Gastrocnemius medialis (tissue), 4 donors: ENCODE measurements around the gene MX2. TPM values are rescaled to one million over a fixed set of nuclear protein-coding genes. Genes with fewer than 3 reads are reported as not detected.

Experiments
- ATAC-seq, 2 donors: fragments of 150-250 bp; one replicate each; pipeline ENCODE4 v1.9.1; 2016
- DNase-seq, 2 donors: peaks; one replicate each; pipeline ENCODE4 v3.0.0-alpha.2; 2019
- H3K27ac ChIP-seq, 4 donors: fragments of 200-600 bp; sonication (generic); 1 replicate in 1 of 4; 2 replicates in 3 of 4; pipeline ENCODE4 v1.5.1; 2016 to 2018; ENCODE audit warnings: mild to moderate bottlenecking in 2 of 4, moderate library complexity in 1 of 4
- H3K27me3 ChIP-seq, 3 donors: fragments of 200-600 bp; sonication (generic) in 2 of 3; 1 replicate in 1 of 3; 2 replicates in 2 of 3; pipeline versions ENCODE4 v1.5.1 to v1.6.0; 2016 to 2019; ENCODE audit warnings: mild to moderate bottlenecking in 1 of 3, moderate library complexity in 1 of 3
- H3K36me3 ChIP-seq, 2 donors: fragments of 200-600 bp; sonication (generic) in 1 of 2; one replicate each; pipeline ENCODE4 v1.5.1; 2017 to 2018
- H3K4me1 ChIP-seq, 2 donors: fragments of 200-600 bp; sonication (generic) in 1 of 2; one replicate each; pipeline ENCODE4 v1.5.1; 2016 to 2017; ENCODE audit warnings: mild to moderate bottlenecking in 2 of 2
- H3K4me3 ChIP-seq, 4 donors: fragments of 200-600 bp; sonication (generic) in 3 of 4; 1 replicate in 1 of 4; 2 replicates in 3 of 4; pipeline ENCODE4 v1.5.1; 2016 to 2019; ENCODE audit warnings: mild to moderate bottlenecking in 2 of 4
- H3K9me3 ChIP-seq, 3 donors: fragments of 200-600 bp; sonication (generic) in 2 of 3; 1 replicate in 1 of 3; 2 replicates in 2 of 3; pipeline ENCODE4 v1.5.1; 2016 to 2019
- CTCF ChIP-seq, 5 experiments: fragments of 450-650 bp in 3 of 5; fragments of 200-600 bp in 2 of 5; sonication (generic) in 2 of 5; IDR thresholded peaks in 4 of 5; conservative IDR thresholded peaks in 1 of 5; 1 replicate in 4 of 5; 2 replicates in 1 of 5; pipeline ENCODE4 v1.5.1; 2016 to 2019; ENCODE audit warnings: antibody characterized with exemption in 5 of 5, mild to moderate bottlenecking in 3 of 5, moderate library complexity in 3 of 5
- POLR2A ChIP-seq, 2 donors: fragments of 450-650 bp; IDR thresholded peaks; one replicate each; pipeline ENCODE4 v1.6.1; 2017; ENCODE audit warnings: antibody characterized with exemption in 2 of 2, mild to moderate bottlenecking in 2 of 2, moderate library complexity in 2 of 2
- in situ Hi-C, 4 donors: fragments of 200-750 bp; cut with MboI; loops; one replicate each; pipeline versions ENCODE4 v1.15.0 to v1.8.0; 2017; ENCODE audit warnings: low sequenced_read_pairs in 4 of 4
- intact Hi-C: fragments of 100-400 bp; cut with DNase I; formaldehyde crosslinking; loops from one replicate; pipeline ENCODE4 v1.15.1; 2023; ENCODE audit warnings: low total_unique reads
- total RNA-seq, 4 donors: library from RNA; depleted of rRNA; stranded (reverse); fragments of >200 nt; gene quantifications; one replicate each; pipeline versions ENCODE4 v1.1.0 to v1.2.3, GENCODE V29; 2016

Gene MX2
- total RNA-seq, 4 donors from 2014 or later, result 1.1 to 6.8 (median 2.2) TPM

GRCh38 chr21:41443562-41443961 lies 81.7 kb downstream of the MX2 start:
- Histone ChIP-seq H3K27me3 (no peaks in the 10 kb centered on the region), H3K4me1 (no peaks in the 10 kb centered on the region), H3K27ac (no peak overlapping the region), H3K4me3 (no peak overlapping the region), H3K9me3 (no peaks in the 10 kb centered on the region), H3K36me3 (no peaks in the 10 kb centered on the region)
- no peak for TF ChIP-seq CTCF (IDR thresholded peaks at IDR 0.05 in 4 of 5, conservative IDR thresholded peaks at IDR 0.05 in 1 of 5)
- TF ChIP-seq POLR2A (IDR thresholded peaks at IDR 0.05), result no peak
- DNase-seq, result no peak
- in situ Hi-C loops, result no loop called here
- no peak for ATAC-seq
- intact Hi-C loops, result no loop called here

- TF ChIP-seq CTCF (IDR thresholded peaks at IDR 0.05 in 4 of 5, conservative IDR thresholded peaks at IDR 0.05 in 1 of 5) (no peak), POLR2A (IDR thresholded peaks at IDR 0.05) (no peak)
- no peaks in the 10 kb centered on the region for H3K36me3 ChIP-seq
- H3K9me3 ChIP-seq, result no peaks in the 10 kb centered on the region
- intact Hi-C loops (no loop called here), in situ Hi-C loops (no loop called here)
- ATAC-seq, result no peak
- H3K4me1 ChIP-seq, result no peaks in the 10 kb centered on the region
- H3K27ac ChIP-seq, result no peak overlapping the region
- DNase-seq, result no peak
- no peak overlapping the region for H3K4me3 ChIP-seq
- H3K27me3 ChIP-seq, result no peaks in the 10 kb centered on the region
Measured at GRCh38 chr21:41444703-41445464, 83.1 kb downstream of the MX2 start.

- Histone ChIP-seq H3K27me3 (no peaks in the 10 kb centered on the region), H3K4me3 (no peak overlapping the region), H3K9me3 (no peaks in the 10 kb centered on the region), H3K4me1 (no peaks in the 10 kb centered on the region), H3K36me3 (no peaks in the 10 kb centered on the region), H3K27ac (no peak overlapping the region)
- in situ Hi-C loops, result no loop called here
- TF ChIP-seq CTCF (IDR thresholded peaks at IDR 0.05 in 4 of 5, conservative IDR thresholded peaks at IDR 0.05 in 1 of 5) (no peak), POLR2A (IDR thresholded peaks at IDR 0.05) (no peak)
- intact Hi-C loops, result no loop called here
- no peak for DNase-seq
- no peak for ATAC-seq
Measured at GRCh38 chr21:41445465-41445862, 83.6 kb downstream of the MX2 start.

DNA sequence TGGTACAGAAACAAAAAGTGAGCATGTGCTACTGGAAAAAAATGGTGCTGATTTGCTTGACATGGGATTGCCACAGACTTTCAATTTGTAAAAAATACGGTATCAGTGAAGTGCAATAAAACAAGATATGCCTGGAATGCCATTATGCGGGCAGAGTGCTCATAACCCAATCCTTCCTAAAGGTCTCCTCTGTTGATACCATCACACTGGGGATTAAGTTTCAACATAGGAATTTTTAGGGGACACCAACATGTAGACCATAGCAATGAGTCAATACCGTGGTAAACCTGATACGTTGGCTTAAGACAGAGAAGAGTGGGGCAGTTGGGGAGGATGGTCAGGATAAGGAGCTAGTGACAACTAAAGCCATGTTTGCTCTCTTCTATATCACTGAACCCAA lies 84.8 kb downstream of the MX2 start:
- Histone ChIP-seq H3K4me1 (no peaks in the 10 kb centered on the region), H3K36me3 (no peaks in the 10 kb centered on the region), H3K27ac (no peak overlapping the region), H3K9me3 (no peaks in the 10 kb centered on the region), H3K4me3 (no peak overlapping the region), H3K27me3 (no peaks in the 10 kb centered on the region)
- intact Hi-C loops, result no loop called here
- no peak for DNase-seq
- ATAC-seq, result no peak
- TF ChIP-seq CTCF (IDR thresholded peaks at IDR 0.05 in 4 of 5, conservative IDR thresholded peaks at IDR 0.05 in 1 of 5) (no peak), POLR2A (IDR thresholded peaks at IDR 0.05) (no peak)
- in situ Hi-C loops, result no loop called here

DNA sequence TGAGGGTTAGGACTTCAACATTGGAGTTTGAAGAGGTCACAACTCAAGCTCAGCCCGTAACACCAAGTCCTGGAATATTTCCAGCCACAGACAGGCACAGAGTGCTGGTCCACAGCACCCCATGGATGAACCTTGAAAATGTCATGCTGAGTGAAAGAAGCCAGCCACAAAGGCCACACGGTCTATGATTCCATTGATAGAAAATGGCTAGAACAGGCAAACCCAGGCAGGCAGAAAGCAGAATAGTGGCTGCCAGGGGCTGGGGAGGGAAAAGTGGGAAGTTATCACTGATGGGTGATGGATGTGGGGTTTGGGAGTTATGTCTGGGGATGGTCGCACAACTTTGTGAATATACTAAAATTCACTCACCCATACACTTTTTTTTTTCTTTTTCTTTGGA lies 85.5 kb downstream of the MX2 start:
- H3K4me1 ChIP-seq, result no peaks in the 10 kb centered on the region
- ATAC-seq, result no peak
- TF ChIP-seq POLR2A (IDR thresholded peaks at IDR 0.05) (no peak), CTCF (IDR thresholded peaks at IDR 0.05 in 4 of 5, conservative IDR thresholded peaks at IDR 0.05 in 1 of 5) (no peak)
- no peak for DNase-seq
- intact Hi-C loops (no loop called here), in situ Hi-C loops (no loop called here)
- no peaks in the 10 kb centered on the region for H3K27me3 ChIP-seq
- H3K4me3 ChIP-seq, result no peak overlapping the region
- no peaks in the 10 kb centered on the region for H3K9me3 ChIP-seq
- H3K27ac ChIP-seq, result no peak overlapping the region
- H3K36me3 ChIP-seq, result peaks cover 0 to 4% of the 10 kb centered on the region in 2 donors
